ENCODE results near the gene ZNF184. TPM values are rescaled to one million over a fixed set of nuclear protein-coding genes. Genes with fewer than 3 reads are reported as not detected.

The ZNF184 gene
- total RNA-seq, 4 donors from 2014 or later: 5.0 to 9.0 (median 8.5) TPM

DNA sequence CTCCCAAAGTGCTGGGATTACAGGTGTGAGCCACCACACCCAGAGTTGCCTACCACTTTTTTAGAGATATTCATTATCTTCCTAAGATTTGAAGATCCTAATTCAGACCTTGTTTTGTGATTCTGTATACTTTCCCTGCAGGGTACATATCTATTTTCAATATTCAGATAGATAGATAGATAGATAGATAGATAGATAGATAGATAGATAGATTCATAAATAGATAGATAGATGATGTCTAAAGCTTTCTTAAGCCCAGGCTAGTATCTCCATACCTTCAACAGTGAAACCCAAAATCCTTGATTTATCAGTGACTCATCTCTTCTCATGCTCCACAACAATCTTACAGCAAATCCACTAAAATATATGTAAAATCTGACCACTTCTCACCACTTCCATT lies 53.5 kb downstream of the ZNF184 start:
- H3K27ac ChIP-seq: no peak overlapping the region
- ATAC-seq: no peak
- TF ChIP-seq, protein P1, sequence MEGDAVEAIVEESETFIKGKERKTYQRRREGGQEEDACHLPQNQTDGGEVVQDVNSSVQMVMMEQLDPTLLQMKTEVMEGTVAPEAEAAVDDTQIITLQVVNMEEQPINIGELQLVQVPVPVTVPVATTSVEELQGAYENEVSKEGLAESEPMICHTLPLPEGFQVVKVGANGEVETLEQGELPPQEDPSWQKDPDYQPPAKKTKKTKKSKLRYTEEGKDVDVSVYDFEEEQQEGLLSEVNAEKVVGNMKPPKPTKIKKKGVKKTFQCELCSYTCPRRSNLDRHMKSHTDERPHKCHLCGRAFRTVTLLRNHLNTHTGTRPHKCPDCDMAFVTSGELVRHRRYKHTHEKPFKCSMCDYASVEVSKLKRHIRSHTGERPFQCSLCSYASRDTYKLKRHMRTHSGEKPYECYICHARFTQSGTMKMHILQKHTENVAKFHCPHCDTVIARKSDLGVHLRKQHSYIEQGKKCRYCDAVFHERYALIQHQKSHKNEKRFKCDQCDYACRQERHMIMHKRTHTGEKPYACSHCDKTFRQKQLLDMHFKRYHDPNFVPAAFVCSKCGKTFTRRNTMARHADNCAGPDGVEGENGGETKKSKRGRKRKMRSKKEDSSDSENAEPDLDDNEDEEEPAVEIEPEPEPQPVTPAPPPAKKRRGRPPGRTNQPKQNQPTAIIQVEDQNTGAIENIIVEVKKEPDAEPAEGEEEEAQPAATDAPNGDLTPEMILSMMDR (IDR thresholded peaks at IDR 0.05): no peak
- no peaks in the 10 kb centered on the region for H3K27me3 ChIP-seq
- no peaks in the 10 kb centered on the region for H3K36me3 ChIP-seq
- H3K4me3 ChIP-seq: no peak overlapping the region
- H3K9me3 ChIP-seq: peaks cover 0 to 5% (median 0%) of the 10 kb centered on the region in 3 donors
- no peaks in the 10 kb centered on the region for H3K4me1 ChIP-seq

DNA sequence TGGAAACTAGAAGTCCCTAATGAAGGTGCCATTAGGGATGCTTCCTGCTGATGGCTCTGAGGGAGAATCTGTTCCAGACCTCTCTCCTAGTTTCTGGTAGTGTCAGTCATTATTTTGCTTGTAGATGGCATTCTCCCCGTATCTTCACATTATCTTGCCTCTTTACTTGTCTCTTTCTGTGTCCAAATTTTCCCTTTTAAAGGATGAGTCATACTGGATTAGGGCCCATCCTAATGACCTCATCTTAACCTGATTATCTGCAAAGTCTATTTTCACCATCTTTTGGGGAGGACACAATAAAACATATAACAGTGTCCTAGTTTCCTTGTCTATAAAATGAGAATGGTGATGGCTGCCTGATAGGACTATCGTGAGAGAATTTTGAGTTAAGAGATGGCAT lies 57.0 kb downstream of the ZNF184 start:
- Histone ChIP-seq H3K4me1 (no peaks in the 10 kb centered on the region), H3K27me3 (no peaks in the 10 kb centered on the region), H3K4me3 (no peak overlapping the region), H3K9me3 (no peaks in the 10 kb centered on the region), H3K27ac (no peak overlapping the region), H3K36me3 (no peaks in the 10 kb centered on the region)
- TF ChIP-seq, protein P1 (IDR thresholded peaks at IDR 0.05): no peak
- TF ChIP-seq POLR2AphosphoS5 (IDR thresholded peaks at IDR 0.05) (no peak), POLR2A (IDR thresholded peaks at IDR 0.05) (no peak), EP300 (IDR thresholded peaks at IDR 0.05) (no peak)
- 83% methylated on average over 1 of the region's 2 CpGs; no CpG with 5 or more reads in 1 of the 2 donors for WGBS, 2 donors (ENCODE audit: low coverage in 1 of 2)
- no peak for ATAC-seq

GRCh38 chr6:27414996-27415395 lies 57.9 kb downstream of the ZNF184 start:
- no peaks in the 10 kb centered on the region for H3K36me3 ChIP-seq
- no peak for ATAC-seq
- no peak overlapping the region for H3K4me3 ChIP-seq
- H3K4me1 ChIP-seq: no peaks in the 10 kb centered on the region
- H3K9me3 ChIP-seq: no peaks in the 10 kb centered on the region
- no peaks in the 10 kb centered on the region for H3K27me3 ChIP-seq
- TF ChIP-seq, protein P1 (IDR thresholded peaks at IDR 0.05): no peak
- TF ChIP-seq EP300 (IDR thresholded peaks at IDR 0.05) (no peak), POLR2A (IDR thresholded peaks at IDR 0.05) (no peak), POLR2AphosphoS5 (IDR thresholded peaks at IDR 0.05) (no peak)
- 82 to 92% methylated on average over 1 of the region's 1 CpG for WGBS, 2 donors (ENCODE audit: low coverage in 1 of 2)
- no peak overlapping the region for H3K27ac ChIP-seq

DNA sequence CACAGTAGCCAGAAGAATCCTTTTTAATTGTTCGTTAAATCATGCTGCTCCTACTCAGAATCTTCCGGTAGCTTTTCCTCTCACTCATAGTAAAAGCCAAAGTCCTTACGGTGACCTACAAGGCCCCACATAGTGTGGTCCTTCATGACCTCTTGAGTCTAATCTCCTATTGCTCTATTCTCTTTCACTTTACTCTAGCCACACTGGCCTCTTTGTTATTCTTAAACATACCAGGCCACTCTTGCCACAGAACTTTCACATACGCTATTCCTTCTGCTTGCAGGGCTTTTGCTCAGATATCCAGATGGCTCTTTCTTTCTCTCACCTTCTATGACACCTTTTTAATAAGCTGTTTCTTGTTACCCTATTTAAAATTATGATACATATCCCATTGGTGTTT lies 58.6 kb downstream of the ZNF184 start:
- no peak for ATAC-seq
- no peak for TF ChIP-seq POLR2AphosphoS5 (IDR thresholded peaks at IDR 0.05)
- Histone ChIP-seq H3K27me3 (no peaks in the 10 kb centered on the region), H3K36me3 (no peaks in the 10 kb centered on the region), H3K4me1 (no peaks in the 10 kb centered on the region), H3K4me3 (no peak overlapping the region), H3K9me3 (no peaks in the 10 kb centered on the region), H3K27ac (no peak overlapping the region)
- 73 to 82% methylated on average over 4 of the region's 4 CpGs for WGBS, 2 donors (ENCODE audit: low coverage in 1 of 2)

DNA sequence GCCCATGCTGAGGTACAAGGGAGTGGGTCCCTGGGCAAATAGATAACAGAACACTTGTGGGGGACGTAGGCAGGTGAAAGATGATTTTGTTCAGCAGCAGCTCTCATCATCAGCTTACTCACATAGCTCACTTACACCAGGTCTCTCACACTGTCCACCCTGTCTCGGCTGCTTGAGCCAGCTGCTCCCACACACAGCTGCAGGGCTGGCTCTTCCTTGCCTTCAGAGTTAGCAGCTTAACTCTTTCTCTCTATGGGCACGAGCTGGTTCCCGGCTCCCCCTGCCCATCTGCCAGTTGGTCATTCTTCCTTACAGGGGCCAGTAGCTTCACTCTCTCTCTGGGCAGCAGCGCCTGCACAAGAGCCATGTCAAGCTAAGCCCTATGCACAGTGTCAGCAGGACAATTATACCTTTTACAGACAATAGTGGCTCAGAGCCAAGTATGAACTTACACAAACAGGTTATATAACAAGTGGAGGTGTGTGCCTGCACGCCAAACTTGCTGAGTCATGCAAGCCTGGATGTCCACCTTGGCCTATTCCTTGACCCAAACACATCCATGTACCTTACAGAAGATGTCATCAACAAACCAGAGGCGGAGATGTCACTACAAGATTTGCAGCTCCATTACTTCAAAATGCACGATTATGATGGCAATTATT lies 65.6 kb downstream of the ZNF184 start:
- WGBS, 2 donors (ENCODE audit: low coverage in 1 of 2): 68 to 81% methylated on average over 3 to 7 of the region's 8 CpGs
- no peak for ATAC-seq

More for the DNA sequence above, 65.6 kb downstream of the ZNF184 start:
- Histone ChIP-seq H3K36me3 (peaks cover 0 to under 1% of the 10 kb centered on the region in 2 donors), H3K4me1 (no peaks in the 10 kb centered on the region), H3K4me3 (no peak overlapping the region), H3K27ac (no peak overlapping the region), H3K9me3 (peaks cover 0 to 8% (median 0%) of the 10 kb centered on the region in 3 donors), H3K27me3 (no peaks in the 10 kb centered on the region)
- TF ChIP-seq EP300 (IDR thresholded peaks at IDR 0.05) (no peak), POLR2AphosphoS5 (IDR thresholded peaks at IDR 0.05) (no peak)
- TF ChIP-seq, protein P1 (IDR thresholded peaks at IDR 0.05): no peak

Data from gastroesophageal sphincter (tissue), 4 donors.